Aorta (tissue), 5 donors: ENCODE data around the gene TTYH1. TPM values are rescaled to one million over a fixed set of nuclear protein-coding genes. Genes with fewer than 3 reads are reported as not detected.

Experiments used
- ATAC-seq: fragments of 200-7000 bp; cut with Tn5 transposase; one replicate; pipeline ENCODE4 v1.9.1; 2022; ENCODE audit warnings: moderate library complexity; ENCODE audit not compliant: low FRiP score
- DNase-seq, 2 donors: peaks; one replicate each; pipeline ENCODE4 v3.0.0-alpha.2; 2020
- H3K27ac ChIP-seq, 2 donors: one replicate each; pipeline ENCODE4 v1.5.1; 2013; ENCODE audit warnings: low read length in 2 of 2, mild to moderate bottlenecking in 2 of 2, moderate library complexity in 2 of 2, control low read depth in 1 of 2, inconsistent platforms in 1 of 2, low read depth in 1 of 2
- H3K27me3 ChIP-seq, 2 donors: one replicate each; pipeline ENCODE4 v1.6.1; 2013; ENCODE audit warnings: control low read depth in 1 of 2, low read length in 1 of 2, mild to moderate bottlenecking in 1 of 2, moderate library complexity in 1 of 2; ENCODE audit not compliant: insufficient read depth in 2 of 2, control insufficient read depth in 1 of 2
- H3K36me3 ChIP-seq, 2 donors: one replicate each; pipeline ENCODE4 v1.6.1; 2013; ENCODE audit warnings: control low read depth in 1 of 2, low read length in 1 of 2, mild to moderate bottlenecking in 1 of 2; ENCODE audit not compliant: insufficient read depth in 2 of 2, control insufficient read depth in 1 of 2
- H3K4me1 ChIP-seq, 2 donors: one replicate each; pipeline ENCODE4 v1.6.1; 2013; ENCODE audit warnings: low read length in 2 of 2, control low read depth in 1 of 2, mild to moderate bottlenecking in 1 of 2, moderate library complexity in 1 of 2; ENCODE audit not compliant: insufficient read depth in 2 of 2, control insufficient read depth in 1 of 2
- H3K4me3 ChIP-seq, 2 donors: one replicate each; pipeline ENCODE4 v1.5.1; 2013; ENCODE audit warnings: low read length in 2 of 2, control low read depth in 1 of 2, mild to moderate bottlenecking in 1 of 2
- H3K9me3 ChIP-seq: one replicate; pipeline ENCODE4 v1.6.1; 2013; ENCODE audit warnings: mild to moderate bottlenecking, low read length; ENCODE audit not compliant: control insufficient read depth
- WGBS, 2 donors: extraction: QIAGEN DNeasy Blood & Tissue Kit; methylation state at CpG; one replicate each; pipeline ENCODE4 v1.1.7; 2013; 5-methylcytosine and 5-hydroxymethylcytosine counted together
- intact Hi-C, 2 donors: fragments of 100-400 bp; cut with DNase I; formaldehyde crosslinking; loops; one replicate each; pipeline versions ENCODE4 v1.14.2 to v1.15.0; 2022
- polyA plus RNA-seq, 2 donors: library from polyadenylated mRNA; stranded (reverse); fragments of 200-250 nt; gene quantifications; one replicate each; pipeline ENCODE4 v1.2.3, GENCODE V29; 2013
- total RNA-seq, 2 donors: library from RNA; stranded (reverse); fragmentation: NEBNext Ultra II Directional; extraction: Animal tissue kit (Norgen Biotek cat#: 25700); gene quantifications; one replicate each; pipeline ENCODE4 v1.2.1, GENCODE V29; 2021
- donor health status: healthy with polysubstance abuse.
- donor health status: Bipolar disorder and iron deficiency.
- donor health status: DM: no; HTN: no; CAD: no.
- donor health status: DM: no; HTN: no; CAD: no.
- donor health status: DM: yes; HTN: yes; CAD: no.

TTYH1 gene
- total and polyA plus RNA-seq, 4 donors: 0.03 to 2.2 (median 0.94) TPM; not detected in 1

GRCh38 chr19:54389553-54389952 lies 25.7 kb upstream of the TTYH1 start:
- ATAC-seq (no peak), DNase-seq (no peak)
- 71% methylated on average over 4 of the region's 4 CpGs for WGBS, 2 donors
- no peaks in the 10 kb centered on the region for H3K9me3 ChIP-seq
- peaks cover 0 to 1% of the 10 kb centered on the region in 2 donors for H3K27me3 ChIP-seq
- no peaks in the 10 kb centered on the region for H3K4me1 ChIP-seq
- H3K27ac ChIP-seq: no peak overlapping the region
- H3K36me3 ChIP-seq: no peaks in the 10 kb centered on the region
- H3K4me3 ChIP-seq: no peak overlapping the region
- intact Hi-C loops: no loop called here

- Histone ChIP-seq H3K9me3 (no peaks in the 10 kb centered on the region), H3K27me3 (peaks cover 0 to 1% of the 10 kb centered on the region in 2 donors), H3K4me3 (no peak overlapping the region), H3K27ac (no peak overlapping the region), H3K36me3 (no peaks in the 10 kb centered on the region), H3K4me1 (no peaks in the 10 kb centered on the region)
- DNase-seq (no peak), ATAC-seq (no peak)
- 15 to 20% methylated on average over 7 of the region's 7 CpGs for WGBS, 2 donors
- intact Hi-C loops: no loop called here
Measured at GRCh38 chr19:54390942-54391577, 24.2 kb upstream of the TTYH1 start.

DNA sequence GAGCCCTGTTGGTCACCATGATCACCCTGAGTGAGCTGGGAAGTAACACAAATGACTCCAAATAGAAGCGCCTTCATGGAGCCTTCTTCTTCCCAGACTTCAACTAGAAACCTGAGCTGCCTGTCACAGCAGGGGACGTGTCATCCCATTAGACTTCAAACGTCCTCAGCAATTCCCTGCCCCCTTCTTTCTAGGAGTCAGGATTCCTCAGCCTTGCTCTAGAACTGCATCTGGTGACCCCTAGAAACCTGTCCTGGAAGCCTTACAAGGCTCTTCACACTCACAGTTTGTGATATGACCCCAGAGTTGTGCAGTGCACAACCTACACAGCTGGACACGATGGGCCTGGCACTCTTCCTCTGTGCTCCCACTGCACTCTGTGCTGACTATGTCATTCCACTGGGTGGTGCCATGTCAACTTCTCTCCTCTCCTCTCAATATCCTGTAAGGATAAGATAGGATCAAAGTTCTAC lies 23.6 kb upstream of the TTYH1 start:
- no peak overlapping the region for H3K27ac ChIP-seq
- H3K36me3 ChIP-seq: no peaks in the 10 kb centered on the region
- no peaks in the 10 kb centered on the region for H3K9me3 ChIP-seq
- H3K4me3 ChIP-seq: no peak overlapping the region
- intact Hi-C loops: no loop called here
- WGBS, 2 donors: 27 to 37% methylated on average over 4 of the region's 4 CpGs
- H3K27me3 ChIP-seq: peaks cover 0 to 1% of the 10 kb centered on the region in 2 donors
- DNase-seq: no peak
- no peak for ATAC-seq
- H3K4me1 ChIP-seq: no peaks in the 10 kb centered on the region

DNA sequence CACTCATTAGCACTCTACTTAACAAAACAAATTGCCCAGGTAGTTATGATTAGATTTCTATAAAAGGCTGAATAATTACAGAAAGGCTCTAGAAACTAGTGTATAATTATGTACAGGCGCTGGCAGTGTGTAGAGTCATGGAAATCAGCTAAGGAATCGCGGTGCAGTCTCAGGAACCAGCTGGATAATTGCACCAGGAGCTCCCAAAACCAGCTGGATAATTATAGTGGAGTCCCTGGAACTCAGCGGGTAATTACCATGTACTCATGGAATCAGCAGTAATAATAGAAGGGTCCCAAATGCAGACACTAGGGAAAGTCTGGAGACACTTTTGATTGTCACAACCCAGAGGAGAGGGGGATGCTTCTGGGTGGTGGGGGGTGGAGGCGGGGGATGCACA lies 23.2 kb upstream of the TTYH1 start:
- Histone ChIP-seq H3K36me3 (no peaks in the 10 kb centered on the region), H3K9me3 (no peaks in the 10 kb centered on the region), H3K27me3 (peaks cover 0 to 1% of the 10 kb centered on the region in 2 donors), H3K27ac (no peak overlapping the region), H3K4me1 (no peaks in the 10 kb centered on the region), H3K4me3 (no peak overlapping the region)
- DNase-seq (no peak), ATAC-seq (no peak)
- 73 to 74% methylated on average over 5 of the region's 5 CpGs for WGBS, 2 donors
- intact Hi-C loops: no loop called here

- 60% methylated on average over 16 of the region's 16 CpGs for WGBS, 2 donors
- H3K9me3 ChIP-seq: no peaks in the 10 kb centered on the region
- peaks cover 0 to 1% of the 10 kb centered on the region in 2 donors for H3K27me3 ChIP-seq
- no peak overlapping the region for H3K27ac ChIP-seq
- DNase-seq: no peak
- no peak overlapping the region for H3K4me3 ChIP-seq
- no peak for ATAC-seq
- no peaks in the 10 kb centered on the region for H3K36me3 ChIP-seq
- H3K4me1 ChIP-seq: no peaks in the 10 kb centered on the region
- intact Hi-C loops: no loop called here
Measured at GRCh38 chr19:54393381-54393780, 21.9 kb upstream of the TTYH1 start.

DNA sequence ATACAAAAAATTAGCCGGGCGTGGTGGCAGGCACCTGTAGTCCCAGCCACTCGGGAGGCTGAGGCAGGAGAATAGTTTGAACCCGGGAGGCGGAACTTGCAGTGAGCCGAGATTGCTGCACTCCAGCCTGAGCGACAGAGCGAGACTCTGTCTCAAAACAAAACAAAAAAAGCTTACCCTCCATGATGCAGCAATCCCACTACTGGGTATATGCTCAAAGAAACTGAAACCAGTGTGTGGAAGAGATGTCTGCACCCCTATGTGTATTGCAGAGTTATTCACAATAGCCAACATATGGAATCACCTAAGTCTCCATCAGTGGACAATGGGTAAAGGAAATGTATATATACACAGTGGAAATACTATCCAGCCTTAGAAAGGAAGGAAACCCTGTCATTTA lies 19.6 kb upstream of the TTYH1 start:
- no peak overlapping the region for H3K4me3 ChIP-seq
- H3K36me3 ChIP-seq: no peaks in the 10 kb centered on the region
- DNase-seq: no peak
- H3K9me3 ChIP-seq: peaks cover 1% of the 10 kb centered on the region
- no peaks in the 10 kb centered on the region for H3K4me1 ChIP-seq
- H3K27me3 ChIP-seq: peaks cover 0 to 1% of the 10 kb centered on the region in 2 donors
- 77 to 79% methylated on average over 8 of the region's 8 CpGs for WGBS, 2 donors
- no peak overlapping the region for H3K27ac ChIP-seq
- no peak for ATAC-seq
- intact Hi-C loops: no loop called here

DNA sequence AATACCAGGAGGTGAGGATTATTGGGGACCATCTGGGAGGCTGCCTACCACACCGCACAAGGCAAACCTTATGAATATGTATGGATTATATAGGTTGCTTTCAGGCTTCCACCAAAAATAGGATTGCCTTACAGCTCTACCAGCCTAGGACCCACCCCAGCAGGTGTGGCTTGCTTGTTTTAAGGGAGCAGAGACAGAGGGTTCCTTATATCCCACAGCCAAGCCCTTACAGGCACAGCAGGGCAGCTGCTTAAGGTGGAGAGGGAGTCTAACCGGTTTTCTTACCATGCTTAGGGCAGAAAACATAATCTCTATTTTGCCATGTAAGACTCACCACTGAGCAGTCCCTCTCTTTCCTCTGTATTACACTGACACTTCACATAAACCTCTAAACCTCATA lies 16.1 kb upstream of the TTYH1 start:
- Histone ChIP-seq H3K36me3 (no peaks in the 10 kb centered on the region), H3K9me3 (peaks cover 1% of the 10 kb centered on the region), H3K4me3 (no peak overlapping the region), H3K27me3 (no peaks in the 10 kb centered on the region), H3K4me1 (no peaks in the 10 kb centered on the region), H3K27ac (no peak overlapping the region)
- peak in 1 of 2 donors; percentile 14 for DNase-seq
- 49 to 58% methylated on average over 2 of the region's 2 CpGs for WGBS, 2 donors
- ATAC-seq: no peak
- intact Hi-C loops: no loop called here

DNA sequence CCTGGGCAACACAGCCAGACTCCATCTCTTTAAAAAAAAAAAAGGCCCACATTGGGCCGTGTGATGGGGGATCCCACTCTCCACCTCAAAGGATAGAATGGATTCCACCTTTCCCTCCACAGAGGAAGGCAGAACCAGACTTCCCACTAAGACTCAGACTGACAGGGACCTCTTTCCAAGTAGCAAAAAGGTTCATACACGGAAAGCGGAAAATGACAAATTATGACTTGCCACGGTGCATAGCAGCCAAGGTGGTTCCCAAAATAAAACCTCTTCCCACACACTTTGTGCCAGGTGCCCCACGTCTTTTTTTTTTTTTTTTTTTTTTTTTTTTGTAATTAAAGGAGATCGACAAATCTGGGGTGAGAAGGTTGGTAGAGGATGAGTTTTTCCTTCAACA lies 14.4 kb upstream of the TTYH1 start:
- no peak for DNase-seq

DNA sequence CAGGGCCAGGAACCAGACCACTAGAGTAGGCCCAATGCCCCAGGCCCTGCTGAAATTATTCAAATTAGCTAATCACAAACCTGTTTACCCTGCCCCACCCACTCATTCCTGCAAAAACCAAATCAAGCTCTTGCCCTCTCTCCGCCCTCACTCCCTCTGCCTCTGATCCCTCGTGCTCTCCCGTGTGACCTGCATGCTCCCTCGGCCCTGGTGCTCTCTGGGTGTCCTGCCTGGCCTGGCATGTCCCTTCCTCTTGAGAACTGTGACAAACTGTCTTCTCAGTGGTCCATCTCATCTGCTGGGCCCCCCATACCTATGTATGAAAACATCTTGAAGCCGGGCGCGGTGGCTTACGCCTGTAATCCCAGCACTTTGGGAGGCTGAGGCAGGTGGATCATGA lies 12.2 kb upstream of the TTYH1 start:
- Histone ChIP-seq H3K4me1 (no peaks in the 10 kb centered on the region), H3K27me3 (no peaks in the 10 kb centered on the region), H3K27ac (no peak overlapping the region), H3K36me3 (no peaks in the 10 kb centered on the region), H3K9me3 (peaks cover 1% of the 10 kb centered on the region), H3K4me3 (no peak overlapping the region)
- intact Hi-C loops: no loop called here
- ATAC-seq: no peak
- DNase-seq: peak in 1 of 2 donors; percentile 43
- 83 to 90% methylated on average over 8 of the region's 8 CpGs for WGBS, 2 donors

More for the DNA sequence above, 14.4 kb upstream of the TTYH1 start:
- no peaks in the 10 kb centered on the region for H3K4me1 ChIP-seq
- no peaks in the 10 kb centered on the region for H3K27me3 ChIP-seq
- WGBS, 2 donors: 65 to 69% methylated on average over 6 of the region's 6 CpGs
- peaks cover 1% of the 10 kb centered on the region for H3K9me3 ChIP-seq
- intact Hi-C loops: no loop called here
- no peak overlapping the region for H3K27ac ChIP-seq
- no peak overlapping the region for H3K4me3 ChIP-seq
- ATAC-seq: no peak
- no peaks in the 10 kb centered on the region for H3K36me3 ChIP-seq
